Transverse colon (tissue), 3 donors: ENCODE measurements around the gene LHFPL3.

Experiments
- POLR2A ChIP-seq: fragments of 450-650 bp; IDR thresholded peaks from one replicate; pipeline ENCODE4 v1.6.1; 2016; ENCODE audit warnings: antibody characterized with exemption, mild to moderate bottlenecking, moderate library complexity
- TF ChIP-seq, protein P1 (sequence below), 5 experiments: fragments of 200-600 bp in 3 of 5; fragments of 450-650 bp in 2 of 5; sonication (generic) in 3 of 5; IDR thresholded peaks; 1 replicate in 2 of 5; 2 replicates in 3 of 5; pipeline ENCODE4 v1.5.1; 2016 to 2017; ENCODE audit warnings: antibody characterized with exemption in 5 of 5, inconsistent platforms in 3 of 5, mild to moderate bottlenecking in 2 of 5, moderate library complexity in 1 of 5

DNA sequence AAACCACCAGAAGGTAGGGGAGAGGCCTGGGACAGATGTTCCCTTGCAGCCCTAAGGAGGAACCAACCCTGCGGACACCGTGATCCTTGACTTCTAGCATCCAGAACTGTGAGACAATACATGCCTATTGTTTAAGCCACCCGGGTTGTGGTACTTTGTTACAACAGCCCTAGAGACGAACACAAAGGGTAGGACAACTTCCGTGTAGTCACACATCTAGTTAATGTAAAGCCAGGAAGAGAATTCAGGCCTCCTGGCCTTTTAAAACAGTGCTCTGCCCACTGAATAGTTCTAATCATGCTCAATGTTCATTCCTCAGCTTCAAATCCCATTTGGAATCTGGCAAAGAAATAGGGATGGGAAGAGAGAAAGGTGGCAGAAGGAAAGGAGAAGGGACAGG, 445.4 kb downstream of the LHFPL3 start:
- TF ChIP-seq POLR2A = no peak
- TF ChIP-seq, protein P1, sequence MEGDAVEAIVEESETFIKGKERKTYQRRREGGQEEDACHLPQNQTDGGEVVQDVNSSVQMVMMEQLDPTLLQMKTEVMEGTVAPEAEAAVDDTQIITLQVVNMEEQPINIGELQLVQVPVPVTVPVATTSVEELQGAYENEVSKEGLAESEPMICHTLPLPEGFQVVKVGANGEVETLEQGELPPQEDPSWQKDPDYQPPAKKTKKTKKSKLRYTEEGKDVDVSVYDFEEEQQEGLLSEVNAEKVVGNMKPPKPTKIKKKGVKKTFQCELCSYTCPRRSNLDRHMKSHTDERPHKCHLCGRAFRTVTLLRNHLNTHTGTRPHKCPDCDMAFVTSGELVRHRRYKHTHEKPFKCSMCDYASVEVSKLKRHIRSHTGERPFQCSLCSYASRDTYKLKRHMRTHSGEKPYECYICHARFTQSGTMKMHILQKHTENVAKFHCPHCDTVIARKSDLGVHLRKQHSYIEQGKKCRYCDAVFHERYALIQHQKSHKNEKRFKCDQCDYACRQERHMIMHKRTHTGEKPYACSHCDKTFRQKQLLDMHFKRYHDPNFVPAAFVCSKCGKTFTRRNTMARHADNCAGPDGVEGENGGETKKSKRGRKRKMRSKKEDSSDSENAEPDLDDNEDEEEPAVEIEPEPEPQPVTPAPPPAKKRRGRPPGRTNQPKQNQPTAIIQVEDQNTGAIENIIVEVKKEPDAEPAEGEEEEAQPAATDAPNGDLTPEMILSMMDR (IDR thresholded peaks at IDR 0.05) = no peak
